GM12878 (cell line): ENCODE results near the gene MYCN. TPM values are rescaled to one million over a fixed set of nuclear protein-coding genes. Genes with fewer than 3 reads are reported as not detected.

Source experiments
- ATAC-seq: fragments of 200-7000 bp; cut with Tn5 transposase; 3 replicates; pipeline ENCODE4 v1.9.1; 2020; ENCODE audit warnings: mild to moderate bottlenecking, moderate library complexity
- BruUV-seq: library from RNA; stranded (reverse); fragments of 400-500 nt; replicated peaks from 2 replicates; lab custom pipeline; 2021; lab: Mats Ljungman, UMichigan
- CTCF ChIA-PET: fragments of 300-600 bp; sonication (Branson Sonifier 250); formaldehyde crosslinking; extraction: SDS; loops from one replicate; lab custom pipeline; 2021; ENCODE audit warnings: inconsistent platforms; lab: Yijun Ruan, JAX
- POLR2A ChIA-PET: fragments of 350-600 bp; formaldehyde crosslinking; extraction: SDS; loops from one replicate; lab custom pipeline; 2021; ENCODE audit warnings: inconsistent platforms; lab: Charles Lee
- RAD21 ChIA-PET: fragments of 300-600 bp; sonication (Branson Sonifier 250); formaldehyde crosslinking; loops from one replicate; lab custom pipeline; 2023; ENCODE audit warnings: antibody characterized with exemption; ENCODE audit not compliant: unreplicated experiment; lab: Charles Lee
- SMC1A ChIA-PET: fragments of 300-600 bp; sonication (Branson Sonifier 250); formaldehyde crosslinking; loops from one replicate; lab custom pipeline; 2023; ENCODE audit not compliant: unreplicated experiment, uncharacterized antibody; lab: Charles Lee
- DNase-seq: peaks from one replicate; pipeline ENCODE4 v3.0.0-alpha.2; 2011; ENCODE audit warnings: low read depth, low spot score
- FAIRE-seq: peaks from 3 replicates; lab custom pipeline; 2011; peaks lifted over from hg19 to GRCh38; lab: Jason Lieb, UNC
- H2AFZ ChIP-seq: 2 replicates; pipeline ENCODE4 v1.6.0; 2011; ENCODE audit warnings: low read depth, low read length, control low read depth; ENCODE audit not compliant: control insufficient read depth
- H3K27ac ChIP-seq: 2 replicates; pipeline ENCODE4 v1.5.1; 2011; ENCODE audit warnings: control low read depth; ENCODE audit not compliant: control insufficient read depth, insufficient read depth
- H3K27me3 ChIP-seq, 2 experiments: replicated peaks in 1 of 2; 2 replicates each; pipeline versions ENCODE4 v1.6.0 to v1.6.1; 2011; ENCODE audit warnings: low read length in 1 of 2; ENCODE audit not compliant: control insufficient read depth in 2 of 2, insufficient read depth in 2 of 2
- H3K36me3 ChIP-seq, 2 experiments: 2 replicates each; pipeline ENCODE4 v1.5.1; 2011; ENCODE audit warnings: low read length in 1 of 2; ENCODE audit not compliant: control insufficient read depth in 2 of 2, insufficient read depth in 2 of 2
- H3K4me1 ChIP-seq: 2 replicates; pipeline ENCODE4 v1.6.1; 2011; ENCODE audit warnings: mild to moderate bottlenecking, low read length, moderate library complexity, mixed read lengths; ENCODE audit not compliant: control insufficient read depth, insufficient read depth
- H3K4me2 ChIP-seq: 2 replicates; pipeline ENCODE4 v1.6.0; 2011; ENCODE audit warnings: control low read depth; ENCODE audit not compliant: control insufficient read depth, insufficient read depth
- H3K4me3 ChIP-seq: fragments of 200-600 bp; sonication (generic); 2 replicates; pipeline ENCODE4 v1.5.1; 2016
- H3K79me2 ChIP-seq: 2 replicates; pipeline ENCODE4 v1.6.0; 2011; ENCODE audit warnings: low read length; ENCODE audit not compliant: control insufficient read depth, insufficient read depth
- H3K9ac ChIP-seq: 2 replicates; pipeline ENCODE4 v1.8.0; 2011; ENCODE audit warnings: low read length, control low read depth, mixed read lengths; ENCODE audit not compliant: control insufficient read depth, insufficient read depth
- H3K9me3 ChIP-seq: replicated peaks from 3 replicates; pipeline ENCODE4 v1.5.1; 2011; ENCODE audit warnings: mild to moderate bottlenecking, low read length; ENCODE audit not compliant: control insufficient read depth, insufficient read depth
- H4K20me1 ChIP-seq: 2 replicates; pipeline ENCODE4 v1.6.0; 2011; ENCODE audit not compliant: control insufficient read depth, insufficient read depth
- GABPA ChIP-seq: IDR thresholded peaks from 2 replicates; pipeline ENCODE4 v1.6.1; 2014; ENCODE audit warnings: antibody characterized with exemption, low read depth, mild to moderate bottlenecking, inconsistent platforms
- MEF2B ChIP-seq: fragments of 450-650 bp; IDR thresholded peaks from 2 replicates; pipeline ENCODE4 v1.6.1; 2018; ENCODE audit warnings: mild to moderate bottlenecking, moderate library complexity; ENCODE audit not compliant: partially characterized antibody, poor library complexity, severe bottlenecking
- MTA2 ChIP-seq: fragments of 450-650 bp; IDR thresholded peaks from 2 replicates; pipeline ENCODE4 v1.6.1; 2016; ENCODE audit warnings: low read depth, mild to moderate bottlenecking, moderate library complexity
- PAX8 ChIP-seq: fragments of 450-650 bp; IDR thresholded peaks from 2 replicates; pipeline ENCODE4 v1.6.1; 2017; ENCODE audit warnings: mild to moderate bottlenecking, moderate library complexity
- PML ChIP-seq: IDR thresholded peaks from 2 replicates; pipeline ENCODE4 v1.6.1; 2012; ENCODE audit warnings: low read length, inconsistent platforms
- POU2F2 ChIP-seq: IDR thresholded peaks from 3 replicates; pipeline ENCODE4 v1.6.1; 2011; ENCODE audit warnings: low read depth, mild to moderate bottlenecking, low read length, borderline replicate concordance
- SUZ12 ChIP-seq: fragments of 200-600 bp; sonication (generic); IDR thresholded peaks from one replicate; pipeline ENCODE4 v1.6.1; 2018; ENCODE audit warnings: antibody characterized with exemption, mild to moderate bottlenecking; ENCODE audit not compliant: unreplicated experiment
- WGBS: methylation state at CpG from one replicate; pipeline ENCODE4 v1.1.6; 2016; ENCODE audit warnings: low lambda C conversion rate; ENCODE audit not compliant: insufficient replicate concordance, insufficient coverage; ENCODE audit errors: missing lambda C conversion rate; 5-methylcytosine and 5-hydroxymethylcytosine counted together
- in situ Hi-C: fragments of 300-500 bp; cut with MboI; formaldehyde crosslinking; loops from 9 replicates; pipeline ENCODE4 v1.14.3; 2018; ENCODE audit warnings: mixed read lengths
- intact Hi-C: fragments of 100-400 bp; cut with micrococcal nuclease; formaldehyde crosslinking; loops from one replicate; pipeline ENCODE4 v1.14.2; 2022; ENCODE audit not compliant: unreplicated experiment
- polyA plus RNA-seq, 11 experiments: library from polyadenylated mRNA; depleted of rRNA in 4 of 11; unstranded in 6 of 11; stranded (reverse) in 5 of 11; fragments of >200 nt; fragmentation: Nextera tagmentation in 4 of 11; fragmentation: Illumina TruSeq in 1 of 11; extraction: Ambion mirVana in 4 of 11; extraction: Trizol in 1 of 11; gene quantifications; 1 replicate in 1 of 11; 2 replicates in 10 of 11; pipeline versions ENCODE4 v1.2.1 to v1.2.3, GENCODE V29; 2011 to 2016; ENCODE audit warnings: inconsistent platforms in 2 of 11, missing spikeins in 2 of 11, low read depth in 1 of 11
- total RNA-seq, 4 experiments: library from RNA; depleted of rRNA in 3 of 4; stranded (reverse); fragments of >200 nt in 3 of 4; fragmentation: Illumina TruSeq in 1 of 4; extraction: Trizol in 1 of 4; gene quantifications; 2 replicates each; pipeline versions ENCODE4 v1.2.1 to v1.2.3, GENCODE V29; 2013 to 2021
- TF ChIP-seq, protein P1 (sequence below): fragments of 150-350 bp; IDR thresholded peaks from 2 replicates; pipeline ENCODE4 v1.6.1; 2014; ENCODE audit warnings: mild to moderate bottlenecking, low read depth, low read length

Gene MYCN
- total and polyA plus RNA-seq, 10 of the 15 experiments (the other 5 are each of a cell fraction or from before 2014, with no cell fraction given): not detected

DNA sequence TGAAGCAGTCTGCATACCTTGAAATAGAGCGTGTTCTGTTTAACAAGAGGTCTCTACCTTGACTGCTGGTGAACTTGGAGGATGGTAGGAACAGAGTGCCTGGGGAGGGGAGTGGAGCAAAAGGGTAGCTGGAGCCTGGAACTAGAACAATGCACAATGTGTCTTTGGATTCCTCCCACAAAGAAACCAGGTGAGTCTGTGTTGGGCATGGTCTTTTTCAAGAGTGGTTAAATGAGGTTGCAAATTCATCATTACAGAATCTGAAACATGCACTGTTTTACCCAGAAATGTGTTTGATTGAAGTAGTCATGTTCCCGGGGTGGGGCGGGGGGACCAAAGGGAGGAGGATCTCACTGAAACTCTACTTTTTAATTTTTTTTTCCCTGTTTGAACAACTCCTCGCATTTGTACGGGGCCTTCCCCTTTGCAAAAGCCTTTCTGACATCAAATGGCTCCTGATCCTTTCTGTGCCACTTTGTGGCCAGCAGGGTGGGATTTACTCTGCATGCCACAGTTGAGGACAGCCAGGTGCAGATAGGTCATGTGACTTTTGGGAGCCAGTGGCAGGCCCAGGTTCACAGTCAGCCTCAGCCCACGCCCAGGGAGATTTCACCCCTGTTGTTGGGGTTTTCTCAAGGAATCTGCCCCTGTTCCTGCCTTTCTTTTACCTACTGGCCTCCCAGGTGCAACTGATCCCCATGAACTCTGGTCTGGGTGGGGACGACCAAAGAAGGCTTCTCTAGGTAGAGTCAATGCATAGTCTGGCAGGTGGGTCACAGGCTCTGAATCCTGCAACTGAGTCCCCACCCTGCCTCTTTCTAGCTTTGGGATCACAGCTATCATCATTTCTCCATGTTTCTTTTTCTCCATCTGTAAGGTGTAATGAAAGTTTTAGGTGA is 28.2 kb downstream of the MYCN start:
- no TSS peak for BruUV-seq
- 16% methylated on average over 7 of the region's 7 CpGs for WGBS
- Histone ChIP-seq H3K4me2 (no peak overlapping the region), H3K27me3 (no peaks in the 10 kb centered on the region), H3K79me2 (no peaks in the 10 kb centered on the region), H3K36me3 (no peaks in the 10 kb centered on the region), H3K27ac (no peak overlapping the region), H4K20me1 (no peaks in the 10 kb centered on the region), H3K4me1 (no peaks in the 10 kb centered on the region), H3K9ac (no peak overlapping the region), H3K4me3 (no peak overlapping the region), H3K9me3 (no peaks in the 10 kb centered on the region), H2AFZ (no peak overlapping the region)
- ATAC-seq (no peak), FAIRE-seq (no peak), DNase-seq (no peak)
- ChIA-PET SMC1A (no interaction called here), RAD21 (interaction anchor here (0.6 kb wide), 1 partner anchor 250 kb away, joined by 3 read pairs; no protein-coding TSS in a partner anchor), CTCF (interaction anchor here (1.1 kb wide), 1 partner anchor 29 kb away, joined by 3 read pairs; no protein-coding TSS in a partner anchor), POLR2A (no interaction called here)
- intact Hi-C loops: no loop called here
- in situ Hi-C loops: no loop called here
- TF ChIP-seq MEF2B (no peak), GABPA (no peak), PML (no peak), MTA2 (no peak), SUZ12 (no peak), POU2F2 (no peak), PAX8 (no peak)
- TF ChIP-seq, protein P1, sequence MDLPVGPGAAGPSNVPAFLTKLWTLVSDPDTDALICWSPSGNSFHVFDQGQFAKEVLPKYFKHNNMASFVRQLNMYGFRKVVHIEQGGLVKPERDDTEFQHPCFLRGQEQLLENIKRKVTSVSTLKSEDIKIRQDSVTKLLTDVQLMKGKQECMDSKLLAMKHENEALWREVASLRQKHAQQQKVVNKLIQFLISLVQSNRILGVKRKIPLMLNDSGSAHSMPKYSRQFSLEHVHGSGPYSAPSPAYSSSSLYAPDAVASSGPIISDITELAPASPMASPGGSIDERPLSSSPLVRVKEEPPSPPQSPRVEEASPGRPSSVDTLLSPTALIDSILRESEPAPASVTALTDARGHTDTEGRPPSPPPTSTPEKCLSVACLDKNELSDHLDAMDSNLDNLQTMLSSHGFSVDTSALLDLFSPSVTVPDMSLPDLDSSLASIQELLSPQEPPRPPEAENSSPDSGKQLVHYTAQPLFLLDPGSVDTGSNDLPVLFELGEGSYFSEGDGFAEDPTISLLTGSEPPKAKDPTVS: no peak
